ENCODE results near the gene FKTN. TPM values are rescaled to one million over a fixed set of nuclear protein-coding genes. Genes with fewer than 3 reads are reported as not detected.

The FKTN gene
- total RNA-seq, 2 donors from 2014 or later: 0.52 to 14.3 TPM

DNA sequence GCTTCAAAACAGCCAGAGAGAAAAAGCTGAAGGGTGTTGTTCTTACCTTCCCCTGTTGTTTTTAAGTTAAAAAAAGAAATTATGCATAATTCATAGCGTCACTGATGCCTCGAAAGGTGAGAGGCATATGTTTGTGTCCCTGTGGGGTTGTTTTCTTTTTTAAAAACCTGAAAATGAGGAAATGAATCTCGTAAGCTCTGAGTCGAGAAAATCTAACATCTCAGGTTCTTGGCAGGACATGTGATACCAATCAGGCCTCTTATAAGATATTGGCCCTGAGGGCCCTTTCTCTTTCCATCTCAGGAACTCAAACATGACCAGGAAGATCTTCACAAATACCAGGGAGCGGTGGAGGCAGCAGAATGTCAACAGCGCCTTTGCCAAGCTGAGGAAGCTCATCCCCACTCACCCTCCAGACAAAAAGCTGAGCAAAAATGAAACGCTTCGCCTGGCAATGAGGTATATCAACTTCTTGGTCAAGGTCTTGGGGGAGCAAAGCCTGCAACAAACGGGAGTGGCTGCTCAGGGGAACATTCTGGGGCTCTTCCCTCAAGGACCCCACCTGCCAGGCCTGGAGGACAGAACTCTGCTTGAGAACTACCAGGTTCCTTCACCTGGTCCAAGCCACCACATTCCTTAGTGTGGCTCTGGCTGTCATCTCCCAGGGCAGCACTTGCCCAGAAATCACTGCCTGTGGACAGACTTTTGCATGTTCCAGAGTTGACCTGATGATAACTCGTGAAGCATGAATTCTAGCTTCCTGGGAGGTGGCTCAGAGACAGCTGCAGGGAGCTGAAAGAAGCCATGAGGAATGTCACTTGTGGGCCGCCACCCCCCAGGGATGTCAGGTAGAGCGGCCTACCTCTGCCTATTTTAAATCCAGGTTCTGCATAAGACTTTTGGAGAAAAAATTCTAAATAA lies 104.5 kb downstream of the FKTN start, which contains the start of gene TAL2:
Gene TAL2 (plus strand): TSS at position 274 of the 921 bp plus-strand sequence. CDS start 40 bp downstream, at position 314.
- Mint-ChIP-seq H3K9me3 (no peaks in the 10 kb centered on the region), H3K36me3 (no peaks in the 10 kb centered on the region), H3K27ac (no peak within 1 kb of the TSS)
- DNase-seq (ENCODE audit: low spot score in 2 of 2) (no peak), ATAC-seq (no peak)

DNA sequence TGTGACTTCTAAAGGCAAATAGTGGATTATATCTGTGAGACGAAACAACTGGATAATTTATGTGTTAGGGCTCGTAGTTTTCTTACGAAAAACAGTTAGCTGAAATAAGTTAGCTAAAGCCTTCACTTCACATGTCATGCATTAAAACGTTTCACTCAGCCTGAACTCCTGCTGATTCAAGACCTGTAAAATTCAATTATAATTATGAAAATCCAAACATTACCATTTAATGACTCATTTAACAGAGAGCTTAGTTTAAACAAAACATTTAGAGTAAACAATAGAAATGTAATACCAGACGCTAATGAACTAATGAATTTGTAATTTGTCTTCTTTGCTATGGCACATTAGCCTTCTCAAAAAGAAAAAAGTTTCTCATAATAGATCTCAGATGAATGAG lies 106.0 kb downstream of the FKTN start:
- no peak for ATAC-seq
- no peaks in the 10 kb centered on the region for H3K36me3 Mint-ChIP-seq
- H3K9me3 Mint-ChIP-seq: no peaks in the 10 kb centered on the region
- no peak for DNase-seq (ENCODE audit: low spot score in 2 of 2)
- no peak overlapping the region for H3K27ac Mint-ChIP-seq

DNA sequence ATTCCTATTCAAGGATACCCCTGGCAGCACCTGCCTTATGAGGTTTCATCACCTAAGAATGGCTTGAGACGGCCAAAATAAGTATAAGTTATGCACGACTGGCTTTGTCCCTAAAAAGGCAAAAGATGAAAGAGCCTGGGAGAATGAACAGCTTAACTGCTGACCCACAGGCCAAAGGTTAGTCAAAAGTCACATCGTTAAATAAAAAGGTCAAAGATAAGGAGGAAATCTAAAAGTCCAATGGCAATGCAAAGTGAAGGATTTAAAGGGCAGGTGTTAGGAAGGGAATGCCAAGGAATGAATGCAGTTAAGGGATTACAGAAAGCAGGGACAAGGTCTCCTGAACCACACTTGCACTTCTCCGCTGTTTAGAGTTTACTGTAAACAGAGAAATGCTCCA lies 109.9 kb downstream of the FKTN start:
- no peak for DNase-seq (ENCODE audit: low spot score in 2 of 2)
- Mint-ChIP-seq H3K9me3 (no peaks in the 10 kb centered on the region), H3K27ac (no peak overlapping the region), H3K36me3 (no peaks in the 10 kb centered on the region)
- ATAC-seq: no peak

DNA sequence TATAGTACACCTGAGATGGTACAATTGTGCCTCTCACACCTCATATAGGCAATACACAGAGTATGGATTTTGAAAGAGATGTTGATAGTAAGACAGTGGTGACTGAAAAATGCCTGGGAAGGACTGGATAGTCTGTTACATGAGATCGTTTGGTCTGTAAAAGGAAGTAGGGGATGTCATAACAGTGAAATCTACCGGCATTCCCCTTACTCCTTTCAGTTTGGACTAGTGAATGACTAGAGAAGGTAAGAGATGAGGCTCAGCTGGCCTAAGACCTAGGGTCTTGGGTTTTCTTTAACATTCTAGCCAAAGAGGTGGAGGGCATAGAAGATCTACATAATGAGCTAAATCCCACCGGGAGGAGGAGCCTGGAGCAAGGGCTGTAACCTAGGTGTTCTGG lies 112.4 kb downstream of the FKTN start:
- DNase-seq (ENCODE audit: low spot score in 2 of 2): no peak
- no peaks in the 10 kb centered on the region for H3K9me3 Mint-ChIP-seq
- no peaks in the 10 kb centered on the region for H3K36me3 Mint-ChIP-seq
- ATAC-seq: no peak
- no peak overlapping the region for H3K27ac Mint-ChIP-seq

DNA sequence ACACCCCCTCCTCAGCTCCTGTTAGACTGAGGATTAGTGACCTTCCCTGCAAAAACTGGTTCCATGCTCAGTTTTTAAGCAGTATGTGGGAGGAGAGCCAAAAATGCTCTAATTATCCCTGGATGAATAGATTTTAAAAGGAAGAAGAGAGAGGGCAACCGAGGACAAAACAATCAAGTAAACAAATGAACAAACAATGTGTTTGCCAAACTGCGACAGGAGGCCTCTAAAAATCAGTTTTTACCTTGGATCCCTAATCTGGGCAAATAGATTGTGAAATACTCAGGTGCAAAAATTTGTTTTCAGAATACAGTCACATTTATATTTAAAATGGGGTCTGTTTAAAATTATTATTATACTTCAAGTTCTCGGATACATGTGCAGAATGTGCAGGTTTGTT lies 112.8 kb downstream of the FKTN start:
- ATAC-seq (no peak), DNase-seq (ENCODE audit: low spot score in 2 of 2) (no peak)
- Mint-ChIP-seq H3K36me3 (no peaks in the 10 kb centered on the region), H3K27ac (no peak overlapping the region), H3K9me3 (no peaks in the 10 kb centered on the region)

DNA sequence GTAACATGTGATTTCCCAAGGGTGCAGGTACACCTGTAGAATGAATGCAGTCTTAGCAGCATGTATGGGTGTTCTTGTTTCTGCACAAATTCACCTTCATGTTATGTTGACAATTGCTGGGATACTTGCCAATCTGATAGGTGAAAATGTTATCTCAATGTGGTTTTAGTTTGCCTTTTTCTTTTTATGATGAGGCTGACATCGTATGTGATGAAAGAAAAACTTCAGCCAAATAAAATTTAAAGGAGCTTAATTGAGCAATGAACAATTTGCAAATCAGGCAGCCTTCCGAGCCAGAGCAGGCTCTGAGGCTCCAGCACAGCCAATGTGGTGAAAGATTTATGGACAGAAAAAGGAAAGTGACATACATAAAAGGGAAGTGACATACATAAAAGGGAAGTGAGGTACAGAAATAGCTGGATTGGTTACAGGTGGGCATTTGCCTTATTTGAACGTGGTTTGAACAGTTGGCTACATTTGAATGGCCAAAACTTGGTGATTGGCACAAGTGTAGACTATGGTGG lies 114.8 kb downstream of the FKTN start:
- no peak for DNase-seq (ENCODE audit: low spot score in 2 of 2)
- no peaks in the 10 kb centered on the region for H3K36me3 Mint-ChIP-seq
- H3K9me3 Mint-ChIP-seq: no peaks in the 10 kb centered on the region
- no peak overlapping the region for H3K27ac Mint-ChIP-seq
- ATAC-seq: no peak

DNA sequence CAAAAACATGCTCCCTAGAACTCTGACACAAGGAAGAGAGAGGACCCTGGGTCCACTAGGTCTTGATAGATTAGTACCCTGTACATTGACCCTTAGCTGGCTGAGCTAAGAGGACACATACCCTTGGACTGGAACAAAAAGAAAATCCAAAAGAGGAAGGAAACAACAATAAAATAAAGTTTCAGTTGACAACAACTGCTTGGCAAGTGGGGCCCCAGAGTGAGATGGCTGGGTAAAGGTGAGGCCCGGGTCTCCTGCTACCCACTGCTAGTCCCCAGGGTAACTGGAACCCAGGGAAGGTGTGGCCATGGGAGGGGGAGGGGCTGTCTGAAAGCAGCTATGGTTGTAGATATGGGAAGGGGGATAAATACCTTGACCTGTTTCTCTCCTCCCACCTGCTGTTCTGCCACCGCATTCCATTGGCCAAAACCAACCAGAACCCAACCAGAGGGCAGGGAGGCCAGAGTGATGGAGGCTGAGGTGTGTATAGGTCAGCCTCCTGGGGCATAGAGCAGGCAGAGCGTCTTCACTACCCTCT lies 116.0 kb downstream of the FKTN start:
- ATAC-seq: no peak
- Mint-ChIP-seq H3K9me3 (no peaks in the 10 kb centered on the region), H3K27ac (no peak overlapping the region), H3K36me3 (no peaks in the 10 kb centered on the region)
- DNase-seq (ENCODE audit: low spot score in 2 of 2): no peak

DNA sequence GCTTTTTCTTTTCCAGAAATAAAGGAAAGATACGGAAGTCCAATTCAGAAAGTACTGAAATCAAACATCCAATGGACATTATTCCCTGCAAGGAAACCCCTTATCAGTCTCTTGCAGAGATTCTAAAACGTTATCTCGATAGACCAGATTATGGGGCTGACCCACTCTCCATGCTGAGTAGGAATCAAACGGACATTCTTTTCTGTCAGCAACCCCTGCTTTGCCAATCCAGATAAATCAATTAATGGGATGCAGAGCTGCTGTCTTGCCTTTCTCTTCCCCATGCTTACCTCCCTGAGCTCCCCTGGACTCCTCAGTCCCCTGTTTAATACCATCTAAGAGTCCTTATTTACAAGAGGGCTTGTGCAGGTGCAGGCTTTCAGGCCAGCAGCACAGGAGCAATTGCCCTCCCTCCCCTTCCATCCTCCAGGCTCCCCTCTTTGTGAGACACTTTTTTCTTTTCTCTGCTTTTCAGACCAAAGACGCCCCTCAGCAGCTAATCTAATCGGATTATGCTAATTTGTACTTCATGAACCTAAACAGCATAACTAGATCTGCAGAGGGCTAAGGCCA lies 118.5 kb downstream of the FKTN start:
- Mint-ChIP-seq H3K36me3 (no peaks in the 10 kb centered on the region), H3K27ac (no peak overlapping the region), H3K9me3 (no peaks in the 10 kb centered on the region)
- DNase-seq (ENCODE audit: low spot score in 2 of 2) (no peak), ATAC-seq (no peak)

DNA sequence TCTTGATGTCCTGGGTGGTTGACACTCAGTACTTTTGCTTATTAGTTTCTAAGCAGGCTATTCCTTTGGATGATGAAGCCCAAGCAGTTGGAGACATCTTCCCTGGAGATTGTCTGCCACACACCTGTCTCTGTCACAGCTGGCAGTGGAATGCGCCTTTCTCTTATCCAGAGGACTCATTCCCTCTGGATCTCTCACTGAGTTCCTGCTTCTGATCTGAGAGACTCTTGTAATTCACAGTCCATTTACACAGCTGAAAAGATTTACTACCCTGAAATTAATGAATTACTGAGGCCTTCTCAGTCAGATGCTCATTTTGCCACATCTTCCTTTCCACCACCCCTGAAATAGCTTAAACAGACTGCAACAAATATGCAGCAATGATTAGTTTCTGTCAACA lies 120.2 kb downstream of the FKTN start:
- ATAC-seq (no peak), DNase-seq (ENCODE audit: low spot score in 2 of 2) (no peak)
- no peaks in the 10 kb centered on the region for H3K9me3 Mint-ChIP-seq
- H3K27ac Mint-ChIP-seq: no peak overlapping the region
- no peaks in the 10 kb centered on the region for H3K36me3 Mint-ChIP-seq

DNA sequence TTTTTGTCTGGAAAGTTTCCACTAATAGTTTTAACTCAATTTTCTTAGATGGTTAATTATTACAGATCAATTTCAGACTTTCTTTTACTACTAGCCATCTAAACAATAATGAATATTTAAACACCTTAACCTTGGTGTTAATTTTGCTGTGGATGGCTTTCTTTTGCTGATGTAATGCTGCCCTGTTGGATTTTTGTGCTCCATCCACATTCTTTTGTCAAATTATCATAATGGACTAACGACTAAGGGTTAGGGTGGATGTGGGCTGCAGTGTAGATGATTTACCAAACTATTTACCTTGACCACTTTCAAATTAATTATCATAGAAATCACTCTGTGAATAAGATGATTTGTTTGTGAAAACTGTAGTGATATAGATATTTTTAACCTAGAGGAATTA lies 120.8 kb downstream of the FKTN start:
- no peak overlapping the region for H3K27ac Mint-ChIP-seq
- no peaks in the 10 kb centered on the region for H3K36me3 Mint-ChIP-seq
- DNase-seq (ENCODE audit: low spot score in 2 of 2) (no peak), ATAC-seq (no peak)
- no peaks in the 10 kb centered on the region for H3K9me3 Mint-ChIP-seq

DNA sequence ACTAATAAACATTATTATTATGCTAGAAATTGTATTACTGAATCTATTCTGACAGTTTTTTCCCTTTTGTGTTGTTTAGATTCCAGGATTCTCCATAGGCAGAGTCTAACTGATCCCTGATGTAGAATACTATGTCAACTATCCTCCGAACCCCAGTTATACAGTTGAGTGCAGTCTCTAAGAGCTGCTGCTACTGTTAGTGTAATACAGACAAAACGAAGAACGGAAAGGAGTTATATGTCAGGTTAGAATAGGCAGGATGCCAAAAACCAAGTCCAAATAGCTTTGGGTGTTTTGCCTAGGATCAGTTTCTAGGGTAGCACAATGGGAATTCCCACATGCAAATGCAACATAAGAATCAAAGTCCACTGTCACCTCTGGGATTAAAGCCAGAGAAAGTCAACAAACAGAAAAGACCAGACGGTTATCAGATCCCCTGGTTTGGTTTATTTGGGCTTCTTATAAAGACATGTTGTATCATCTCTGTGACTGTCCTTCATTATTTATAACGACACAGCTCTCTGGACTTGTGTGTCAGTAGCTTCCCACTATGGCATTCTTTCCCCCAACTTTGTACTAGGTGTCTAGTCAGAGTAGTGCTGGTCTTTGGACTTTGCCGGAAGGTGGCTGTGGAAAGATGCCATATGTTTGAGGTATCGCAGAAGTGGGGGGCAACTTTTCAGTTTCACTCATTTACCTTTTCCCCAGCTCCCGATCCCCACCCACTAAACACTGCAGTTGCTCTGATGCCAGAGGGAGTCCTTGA lies 121.5 kb downstream of the FKTN start:
- no peaks in the 10 kb centered on the region for H3K9me3 Mint-ChIP-seq
- H3K27ac Mint-ChIP-seq: no peak overlapping the region
- H3K36me3 Mint-ChIP-seq: no peaks in the 10 kb centered on the region
- DNase-seq (ENCODE audit: low spot score in 2 of 2) (no peak), ATAC-seq (no peak)

DNA sequence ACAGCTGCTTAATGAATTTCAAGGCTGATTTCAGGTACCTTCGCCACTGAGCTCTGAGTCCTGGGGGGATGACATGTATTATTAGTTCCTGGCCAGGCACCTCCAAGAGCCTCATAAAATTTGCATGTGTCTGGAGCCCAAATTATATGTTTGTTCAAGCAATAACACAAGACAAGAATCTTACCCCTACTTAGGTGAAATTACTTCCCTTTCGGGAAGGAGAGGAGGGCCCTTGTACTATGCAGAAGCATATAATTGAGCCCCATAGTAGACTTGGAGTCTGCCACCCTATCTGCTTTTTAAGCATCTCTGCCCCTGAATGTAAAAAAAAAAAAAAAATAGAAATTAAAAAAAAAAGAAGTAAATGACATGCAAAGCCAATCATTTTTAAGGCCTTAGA lies 123.4 kb downstream of the FKTN start:
- H3K27ac Mint-ChIP-seq: no peak overlapping the region
- no peak for ATAC-seq
- H3K9me3 Mint-ChIP-seq: no peaks in the 10 kb centered on the region
- no peak for DNase-seq (ENCODE audit: low spot score in 2 of 2)
- H3K36me3 Mint-ChIP-seq: no peaks in the 10 kb centered on the region

DNA sequence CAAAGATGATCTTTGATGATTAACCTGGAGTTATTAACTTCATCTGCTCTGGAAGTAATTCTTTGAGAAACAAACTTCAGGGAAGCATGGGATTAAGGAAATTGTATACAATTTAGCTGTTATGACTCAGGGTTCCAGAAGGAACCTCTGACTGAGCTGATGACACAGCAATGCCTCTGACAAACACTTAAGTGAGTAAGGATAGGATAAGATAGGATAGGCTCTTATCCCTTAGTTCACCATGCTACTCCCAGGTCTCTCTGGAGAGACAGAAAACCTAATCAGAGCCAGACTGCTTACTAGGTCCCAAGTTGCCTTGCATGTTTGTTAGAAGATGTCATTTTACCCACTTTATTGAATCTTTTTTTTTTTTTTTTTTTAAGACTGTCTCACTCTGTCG lies 123.8 kb downstream of the FKTN start:
- ATAC-seq: no peak
- no peaks in the 10 kb centered on the region for H3K9me3 Mint-ChIP-seq

DNA sequence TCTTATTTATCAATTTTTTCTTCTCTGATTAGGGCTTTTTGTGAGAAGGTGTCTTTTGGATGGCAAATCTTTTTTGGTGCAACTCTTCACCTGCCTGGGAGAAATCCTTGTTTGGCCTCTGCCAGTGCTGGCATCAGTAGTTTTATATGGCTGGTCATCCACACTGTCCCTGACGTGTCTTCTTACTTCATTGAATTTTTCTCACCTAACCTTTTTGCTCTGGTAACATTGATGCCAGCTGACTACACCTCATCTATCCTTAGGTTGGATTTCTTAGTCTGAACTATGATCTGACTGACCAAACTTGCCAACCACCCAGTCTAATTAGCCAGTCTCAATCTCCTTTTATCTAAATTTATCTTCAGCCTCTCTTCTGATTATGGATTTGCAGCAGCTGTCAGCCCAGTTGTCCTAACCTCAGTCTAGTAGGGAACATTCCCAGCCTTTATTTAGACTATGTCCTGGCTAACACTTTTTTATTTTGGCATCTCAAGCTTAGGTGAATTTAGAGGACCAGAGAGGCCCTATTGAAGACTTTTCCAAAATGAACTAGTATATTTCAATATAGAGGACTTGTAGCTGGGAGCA lies 125.9 kb downstream of the FKTN start:
- no peak overlapping the region for H3K27ac Mint-ChIP-seq
- ATAC-seq: no peak
- H3K36me3 Mint-ChIP-seq: no peaks in the 10 kb centered on the region
- no peak for DNase-seq (ENCODE audit: low spot score in 2 of 2)
- no peaks in the 10 kb centered on the region for H3K9me3 Mint-ChIP-seq

More for the DNA sequence above, 123.8 kb downstream of the FKTN start:
- no peaks in the 10 kb centered on the region for H3K36me3 Mint-ChIP-seq
- DNase-seq (ENCODE audit: low spot score in 2 of 2): no peak
- H3K27ac Mint-ChIP-seq: no peak overlapping the region

DNA sequence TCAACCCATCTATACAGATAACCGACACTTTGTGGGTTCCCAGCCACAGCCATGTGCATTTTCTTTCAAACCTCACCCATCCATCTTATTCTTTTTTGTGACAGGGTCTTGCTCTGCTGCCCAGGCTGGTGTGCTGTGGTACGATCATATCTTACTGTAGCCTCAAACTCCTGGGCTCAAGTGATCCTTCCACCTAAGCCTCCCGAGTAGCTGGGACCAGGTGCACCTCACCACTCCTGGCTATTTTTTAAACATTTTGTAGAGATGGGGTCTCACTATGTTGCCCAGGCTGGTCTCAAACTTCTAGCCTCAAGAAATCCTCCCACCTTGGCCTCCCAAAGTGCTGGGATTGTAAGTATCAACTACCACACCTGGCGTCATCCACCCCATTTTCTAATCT lies 129.0 kb downstream of the FKTN start:
- Mint-ChIP-seq H3K9me3 (no peaks in the 10 kb centered on the region), H3K27ac (no peak overlapping the region), H3K36me3 (no peaks in the 10 kb centered on the region)
- no peak for ATAC-seq
- no peak for DNase-seq (ENCODE audit: low spot score in 2 of 2)
